Activated T-helper 1 cell treated with anti-CD3 and anti-CD28 coated beads, Interleukin-12 subunit alpha, Interleukin-12 subunit beta, Interleukin-2, Interleukin-4 antibody, amounts not matched to agents 30 ng/mL and 10 ng/mL and 1 ng/mL, durations not matched to agents 14 hours and 24 hours and 36 hours (primary cell): Measurements from ENCODE around the gene KDM5A. TPM values are rescaled to one million over a fixed set of nuclear protein-coding genes. Genes with fewer than 3 reads are reported as not detected.
"Not testable (repeated sequence)": the region's sequence is repeated elsewhere in the genome, so short reads cannot be mapped to it uniquely, and the experiment has no call there.

Experiments
- DNase-seq: peaks from one replicate; pipeline ENCODE4 v3.0.0; 2021; ENCODE audit warnings: low spot score
- H3K27ac Mint-ChIP-seq: one replicate; pipeline ENCODE4 v1.8.0; 2021; ENCODE audit warnings: mild to moderate bottlenecking, mixed read lengths
- H3K27me3 Mint-ChIP-seq: one replicate; pipeline ENCODE4 v1.8.0; 2022; ENCODE audit warnings: mild to moderate bottlenecking, moderate library complexity, mixed read lengths; ENCODE audit not compliant: insufficient read depth
- H3K36me3 Mint-ChIP-seq: one replicate; pipeline ENCODE4 v1.8.0; 2021; ENCODE audit warnings: low read depth, mixed read lengths
- H3K4me1 Mint-ChIP-seq: one replicate; pipeline ENCODE4 v1.8.0; 2021; ENCODE audit warnings: low read depth, mixed read lengths
- H3K4me3 Mint-ChIP-seq: one replicate; pipeline ENCODE4 v1.8.0; 2021; ENCODE audit warnings: mild to moderate bottlenecking, moderate library complexity, mixed read lengths
- H3K9me3 Mint-ChIP-seq: one replicate; pipeline ENCODE4 v1.8.0; 2021; ENCODE audit warnings: mixed read lengths
- intact Hi-C: fragments of 100-400 bp; cut with micrococcal nuclease; formaldehyde crosslinking; loops from one replicate; pipeline ENCODE4 v1.15.1; 2024
- total RNA-seq: library from RNA; stranded (reverse); gene quantifications from 2 replicates; pipeline ENCODE4 v1.2.3, GENCODE V29; 2022

The KDM5A gene
- total RNA-seq, result 81.2 and 83.8 TPM in 2 replicates

DNA sequence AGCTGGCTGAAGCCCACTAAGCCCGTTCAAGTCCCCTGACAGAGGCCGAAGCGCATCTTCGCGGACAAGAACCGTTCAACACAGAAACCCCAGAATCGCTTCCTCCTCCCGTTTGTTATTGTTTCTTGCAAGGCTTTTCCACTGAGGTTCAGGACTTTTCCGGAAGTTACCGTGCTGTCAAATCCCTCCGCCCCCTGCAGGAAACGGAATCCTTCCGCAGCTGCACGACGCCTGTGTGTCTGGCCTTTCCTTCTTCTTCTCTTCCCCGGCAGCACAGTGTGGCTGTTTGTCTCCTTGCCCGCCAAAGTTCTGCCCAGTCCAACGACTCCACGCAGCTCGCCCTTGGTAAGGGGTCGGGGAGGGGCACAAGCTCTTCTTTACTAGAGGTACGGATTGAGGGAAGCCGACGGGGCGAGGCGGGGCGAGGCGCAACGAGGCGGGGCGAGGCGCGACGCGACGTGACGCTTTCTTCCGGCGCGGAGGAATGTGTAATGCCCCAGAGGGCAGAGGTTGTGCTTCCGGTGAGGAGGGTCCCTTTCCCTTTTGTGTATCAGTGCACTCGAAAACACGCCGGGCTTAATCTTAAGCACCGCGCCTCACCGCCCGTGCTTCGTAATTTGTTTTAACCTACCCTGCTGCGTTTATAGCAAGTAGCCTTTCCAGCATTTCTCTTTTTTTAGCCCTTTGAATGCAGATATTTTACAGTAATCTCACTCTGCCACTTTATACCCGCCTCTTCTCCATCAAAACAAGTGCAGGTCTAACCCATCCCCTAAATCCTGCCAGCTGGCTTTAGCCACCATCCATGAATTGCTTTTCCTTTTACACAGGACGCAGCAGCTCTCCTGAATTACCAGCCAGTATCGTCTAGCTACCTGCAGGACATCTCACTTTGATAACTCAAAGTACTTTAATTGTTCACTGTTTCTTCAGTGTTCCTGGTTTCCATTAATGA is at the start of gene KDM5A:
Gene KDM5A (minus strand): TSS at position 179 of the 955 bp plus-strand sequence. CDS start 229 bp downstream, outside the sequence.
- Mint-ChIP-seq H3K4me1 (peaks cover 34% of the 10 kb centered on the region), H3K9me3 (peaks cover 3% of the 10 kb centered on the region), H3K4me3 (peak within 1 kb of the TSS; percentile 94), H3K27me3 (no peaks in the 10 kb centered on the region), H3K27ac (peak within 1 kb of the TSS; percentile 98), H3K36me3 (peaks cover 26% of the 10 kb centered on the region)
- intact Hi-C loops, result loop anchor here (1.0 to 10.0 kb wide), 4 partner anchors 12 to 1205 kb away; partner anchors contain the start of genes CCDC77, ERC1, FBXL14 and WNK1
- peak; percentile 82 for DNase-seq

DNA sequence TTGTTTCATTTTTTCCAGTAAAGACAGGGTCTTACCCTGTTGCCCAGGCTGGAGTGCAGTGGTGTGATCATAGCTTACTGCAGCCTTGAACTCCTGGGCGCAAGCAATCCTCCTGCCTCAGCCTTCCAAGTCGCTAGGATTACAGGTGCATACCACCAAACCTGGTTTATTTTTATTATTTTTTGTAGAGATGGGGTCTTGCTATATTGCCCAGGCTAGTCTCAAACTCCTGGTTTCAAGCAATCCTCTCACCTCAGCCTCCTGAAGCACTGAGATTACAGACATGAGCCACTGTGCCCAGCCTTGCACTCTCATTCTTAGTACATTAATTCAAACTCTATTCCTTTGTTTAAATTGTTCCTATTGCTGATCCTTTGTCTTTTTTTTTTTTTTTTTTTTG is 46.6 kb upstream of the KDM5A start:
- H3K27ac Mint-ChIP-seq, intact Hi-C loops, DNase-seq, H3K27me3 Mint-ChIP-seq, H3K4me1 Mint-ChIP-seq, H3K9me3 Mint-ChIP-seq, H3K4me3 Mint-ChIP-seq: not testable (repeated sequence)
- H3K36me3 Mint-ChIP-seq, result peaks cover 26% of the 10 kb centered on the region

DNA sequence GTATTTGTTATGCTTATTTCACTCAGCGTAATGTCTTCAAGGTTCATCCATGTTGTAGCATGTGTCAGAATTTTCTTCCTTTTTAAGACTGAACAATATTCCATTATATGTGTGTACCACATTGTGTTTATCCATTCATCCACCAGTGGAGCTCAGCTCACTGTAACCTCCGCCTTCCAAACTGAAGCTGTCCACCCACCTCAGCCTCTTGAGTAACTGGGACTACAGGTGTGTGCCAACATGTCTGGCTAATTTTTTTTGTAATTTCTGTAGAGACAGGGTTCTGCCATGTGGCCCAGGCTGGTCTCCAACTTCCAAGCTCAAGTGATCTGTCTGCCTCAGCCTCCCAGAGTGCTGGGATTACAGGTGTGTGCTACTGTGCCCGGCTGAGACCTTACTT is 33.4 kb upstream of the KDM5A start:
- H3K27ac Mint-ChIP-seq, result no peak overlapping the region
- peaks cover 13% of the 10 kb centered on the region for H3K36me3 Mint-ChIP-seq
- DNase-seq, result no peak
- no peaks in the 10 kb centered on the region for H3K4me1 Mint-ChIP-seq
- H3K4me3 Mint-ChIP-seq, result no peak overlapping the region
- no peaks in the 10 kb centered on the region for H3K9me3 Mint-ChIP-seq
- H3K27me3 Mint-ChIP-seq, result no peaks in the 10 kb centered on the region
- intact Hi-C loops, result no loop called here

DNA sequence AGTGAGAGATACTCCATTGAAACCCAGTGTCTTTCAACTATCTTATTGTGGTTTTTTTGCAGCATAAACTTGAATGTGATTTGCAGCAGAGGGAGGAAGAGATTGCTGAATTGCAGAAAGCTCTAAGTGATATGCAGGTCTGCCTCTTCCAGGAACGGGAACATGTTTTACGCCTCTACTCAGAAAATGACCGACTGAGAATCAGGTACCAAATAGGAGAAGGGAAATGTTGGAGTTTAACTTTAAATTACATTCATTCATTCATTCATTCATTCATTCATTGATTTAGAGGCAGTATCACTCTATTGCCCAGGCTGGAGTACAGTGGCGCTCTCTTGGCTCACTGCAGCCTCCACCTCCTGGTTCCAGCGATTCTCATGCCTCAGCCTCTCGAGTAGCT is 29.3 kb upstream of the KDM5A start:
- intact Hi-C loops, result no loop called here
- H3K4me1 Mint-ChIP-seq, result no peaks in the 10 kb centered on the region
- H3K27ac Mint-ChIP-seq, result no peak overlapping the region
- no peak overlapping the region for H3K4me3 Mint-ChIP-seq
- no peaks in the 10 kb centered on the region for H3K27me3 Mint-ChIP-seq
- no peak for DNase-seq
- H3K9me3 Mint-ChIP-seq, result no peaks in the 10 kb centered on the region
- peaks cover 26% of the 10 kb centered on the region for H3K36me3 Mint-ChIP-seq

DNA sequence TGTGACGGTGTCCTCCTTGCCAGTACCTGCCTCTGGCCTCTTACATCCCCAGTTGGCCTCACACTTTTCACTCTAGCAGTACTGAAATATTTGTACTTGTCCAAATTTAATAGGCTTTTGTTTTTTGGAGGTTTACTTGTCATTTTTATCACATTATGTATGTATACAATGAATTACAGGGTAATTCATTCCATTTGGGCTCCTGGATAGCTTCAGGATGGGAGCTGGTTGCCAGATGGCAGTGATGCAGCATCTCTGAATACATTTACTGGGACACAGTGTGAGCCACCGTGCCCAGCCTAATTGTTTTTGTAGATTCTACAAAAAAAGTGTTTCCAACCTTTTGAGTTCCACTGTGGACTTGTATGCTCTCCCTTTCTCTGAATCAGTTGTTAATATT is 25.7 kb upstream of the KDM5A start:
- H3K36me3 Mint-ChIP-seq, result peaks cover 24% of the 10 kb centered on the region
- H3K27me3 Mint-ChIP-seq, result no peaks in the 10 kb centered on the region
- intact Hi-C loops, result no loop called here
- DNase-seq, result no peak
- H3K9me3 Mint-ChIP-seq, result no peaks in the 10 kb centered on the region
- no peaks in the 10 kb centered on the region for H3K4me1 Mint-ChIP-seq
- H3K27ac Mint-ChIP-seq, result no peak overlapping the region
- H3K4me3 Mint-ChIP-seq, result no peak overlapping the region

DNA sequence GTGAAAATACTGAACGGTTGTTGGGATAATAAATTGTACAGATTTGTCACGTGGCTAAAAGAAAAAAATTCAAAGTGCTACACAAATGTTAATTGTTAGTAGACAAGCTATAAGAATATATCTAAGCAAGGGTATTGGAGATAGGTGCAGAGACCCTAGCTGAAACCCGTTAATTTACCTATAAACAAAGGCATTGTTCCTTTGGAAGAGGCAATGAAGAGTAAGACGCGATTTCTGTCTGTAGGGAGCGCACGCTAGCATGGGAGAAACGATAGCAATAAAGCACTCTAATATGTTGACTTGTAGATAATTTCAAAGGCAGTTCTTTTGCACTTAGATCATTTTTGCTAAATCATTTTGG is 12.9 kb upstream of the KDM5A start:
- no peaks in the 10 kb centered on the region for H3K27me3 Mint-ChIP-seq
- no peak overlapping the region for H3K27ac Mint-ChIP-seq
- H3K4me3 Mint-ChIP-seq, result no peak overlapping the region
- no peaks in the 10 kb centered on the region for H3K9me3 Mint-ChIP-seq
- H3K36me3 Mint-ChIP-seq, result no peaks in the 10 kb centered on the region
- intact Hi-C loops, result loop anchor here (5.0 kb wide), 3 partner anchors 350 to 1395 kb away; partner anchors contain the start of genes ERC1 and WNK1
- DNase-seq, result no peak
- H3K4me1 Mint-ChIP-seq, result no peaks in the 10 kb centered on the region

DNA sequence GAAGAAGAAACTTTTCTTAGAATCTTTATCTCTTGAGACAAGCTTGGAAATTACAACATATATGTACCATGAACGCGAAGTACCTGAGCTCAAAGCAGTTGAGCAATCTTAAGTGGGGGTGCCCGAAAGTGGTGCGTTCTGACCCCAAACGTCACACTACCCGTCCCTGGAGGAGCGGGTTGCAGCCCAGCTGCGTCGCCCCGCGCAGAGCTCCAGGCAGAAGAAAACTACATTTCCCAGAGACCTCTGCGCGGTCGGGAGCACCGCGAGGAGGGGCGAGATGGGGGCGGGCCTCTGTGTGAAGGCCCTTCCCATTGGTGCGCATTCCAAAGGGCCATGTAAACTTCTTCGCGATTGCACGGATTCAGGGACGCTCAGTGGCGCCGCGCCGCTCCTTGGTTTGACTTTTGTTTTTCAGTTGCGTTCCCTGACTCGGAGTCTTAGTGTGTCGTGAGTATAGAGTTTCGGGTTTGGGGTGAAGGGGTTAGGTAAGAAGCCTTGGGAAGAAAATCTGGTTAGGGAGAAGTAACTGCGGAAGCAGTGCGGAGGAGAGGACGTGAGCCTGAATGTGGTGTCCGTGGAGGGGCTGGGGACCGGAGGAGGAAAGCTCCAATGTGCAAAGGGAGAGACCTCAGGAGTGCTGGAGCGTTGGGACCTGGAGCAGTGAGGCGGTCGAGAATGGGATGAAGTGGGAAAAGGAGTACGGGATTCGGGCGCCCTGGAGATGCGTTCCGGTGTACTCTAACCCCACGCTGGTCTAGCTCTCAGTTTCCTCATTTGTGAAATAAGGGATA is 12.3 kb upstream of the KDM5A start, which contains the start of gene CCDC77:
Gene CCDC77 (plus strand): TSS at position 410 of the 794 bp plus-strand sequence. CDS start 7,740 bp downstream, outside the sequence.
- intact Hi-C loops, result loop anchor here (1.0 to 5.0 kb wide), 5 partner anchors 12 to 1396 kb away; partner anchors contain the start of genes ERC1, KDM5A, RAD52 and WNK1
- Mint-ChIP-seq H3K27ac (no peak within 1 kb of the TSS), H3K4me3 (no peak within 1 kb of the TSS), H3K9me3 (no peaks in the 10 kb centered on the region), H3K4me1 (no peaks in the 10 kb centered on the region), H3K36me3 (no peaks in the 10 kb centered on the region), H3K27me3 (no peaks in the 10 kb centered on the region)
- peak; percentile 93 for DNase-seq

DNA sequence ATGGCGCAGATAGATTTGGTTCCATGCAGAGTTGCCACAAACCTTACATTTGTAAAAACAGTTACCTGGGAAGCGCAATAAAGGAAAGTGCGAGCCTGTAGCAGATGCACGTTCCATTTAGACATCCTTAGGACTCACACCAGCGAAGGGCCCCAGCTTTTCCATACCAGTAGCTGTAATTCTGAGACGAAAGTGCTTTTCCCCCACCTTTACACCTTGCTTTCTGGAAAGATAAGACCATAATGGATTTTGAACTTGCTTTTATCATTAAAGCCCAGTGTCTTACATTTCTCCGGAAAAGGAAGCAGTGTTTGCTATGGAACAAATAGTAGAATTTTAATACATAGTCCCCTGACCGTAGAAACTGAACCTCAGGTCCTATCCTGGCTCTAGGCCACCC is 11.7 kb upstream of the KDM5A start:
- Mint-ChIP-seq H3K9me3 (no peaks in the 10 kb centered on the region), H3K36me3 (no peaks in the 10 kb centered on the region), H3K27ac (no peak overlapping the region), H3K4me1 (no peaks in the 10 kb centered on the region), H3K27me3 (no peaks in the 10 kb centered on the region), H3K4me3 (no peak overlapping the region)
- no peak for DNase-seq
- intact Hi-C loops, result loop anchor here (1.0 to 5.0 kb wide), 5 partner anchors 12 to 1396 kb away; partner anchors contain the start of genes ERC1, KDM5A, RAD52 and WNK1

DNA sequence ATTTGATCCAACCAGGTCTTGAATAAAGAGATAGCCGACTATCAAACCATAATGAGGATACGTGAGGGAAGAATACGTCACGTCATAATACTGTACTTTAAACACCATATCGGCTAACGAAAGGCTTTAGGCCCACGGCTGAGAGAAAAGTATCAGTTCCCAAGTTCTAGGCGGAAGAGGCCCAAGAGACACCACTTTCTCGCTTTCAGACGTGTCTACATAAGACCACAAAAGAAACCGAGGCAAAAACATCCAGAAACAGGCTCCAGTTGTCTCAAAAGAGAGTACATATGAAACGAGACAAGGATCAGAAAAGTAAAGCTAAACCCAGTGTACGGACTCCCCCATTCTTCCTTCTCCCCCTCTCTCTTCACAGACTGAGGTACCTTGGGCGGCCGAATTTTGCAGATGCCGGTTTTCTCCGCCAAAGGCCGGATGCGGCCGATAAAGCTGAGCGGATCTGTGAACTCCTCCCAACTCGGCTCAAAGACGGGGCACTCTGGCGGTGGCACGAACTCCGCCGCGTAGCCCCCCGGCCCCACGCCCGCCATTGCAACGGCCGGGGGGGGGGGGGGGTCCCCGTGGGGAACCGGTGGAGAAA is 479 bp downstream of the KDM5A start:
- Mint-ChIP-seq H3K4me1 (peaks cover 34% of the 10 kb centered on the region), H3K36me3 (peaks cover 33% of the 10 kb centered on the region), H3K9me3 (peaks cover 3% of the 10 kb centered on the region), H3K27me3 (no peaks in the 10 kb centered on the region), H3K27ac (peak overlapping the region; percentile 98), H3K4me3 (peak overlapping the region; percentile 94)
- intact Hi-C loops, result loop anchor here (1.0 to 10.0 kb wide), 4 partner anchors 13 to 1206 kb away; partner anchors contain the start of genes CCDC77, ERC1, FBXL14 and WNK1
- DNase-seq, result peak; percentile 48

DNA sequence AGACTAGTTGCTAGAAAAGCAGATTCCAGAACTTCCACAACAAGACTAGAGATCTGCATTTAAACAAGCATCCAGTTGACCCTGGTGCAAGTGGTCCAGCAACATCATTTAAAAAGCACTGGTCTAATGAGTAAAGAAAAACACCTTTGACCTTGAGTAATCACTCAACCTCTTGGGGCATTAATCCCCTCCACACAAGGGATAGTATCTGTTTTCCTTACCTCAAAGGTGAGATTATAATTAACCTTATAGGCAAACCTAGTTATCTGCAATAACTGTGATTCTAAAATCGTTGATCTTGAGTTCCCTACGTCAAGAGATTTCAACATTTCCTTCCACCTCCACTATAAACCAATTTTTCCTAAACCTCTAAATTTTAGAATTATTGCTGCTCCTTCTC is 1.1 kb downstream of the KDM5A start:
- H3K27ac Mint-ChIP-seq, result peak overlapping the region; percentile 98
- H3K9me3 Mint-ChIP-seq, result peaks cover 3% of the 10 kb centered on the region
- peaks cover 34% of the 10 kb centered on the region for H3K4me1 Mint-ChIP-seq

DNA sequence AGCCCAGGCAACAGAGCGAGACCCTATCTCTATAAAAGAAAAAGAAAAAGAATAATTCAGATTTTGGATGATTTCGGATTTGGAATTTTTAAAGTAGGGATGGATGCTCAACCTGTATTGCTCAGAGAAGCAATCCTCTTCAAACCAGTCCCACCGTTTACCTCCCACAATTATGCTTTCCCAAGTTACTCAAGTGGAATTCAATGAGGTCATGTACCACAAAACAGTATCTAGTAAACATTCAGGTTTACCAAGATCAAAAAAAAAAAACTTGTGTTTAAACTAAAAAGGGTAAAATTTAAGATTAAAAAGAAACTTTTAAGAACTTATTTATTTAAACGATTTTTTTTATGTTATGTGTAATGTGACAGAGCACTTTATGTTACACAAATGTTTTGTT is 2.5 kb downstream of the KDM5A start:
- no peak for DNase-seq
- Mint-ChIP-seq H3K4me1 (peaks cover 34% of the 10 kb centered on the region), H3K27me3 (no peaks in the 10 kb centered on the region), H3K36me3 (peaks cover 40% of the 10 kb centered on the region), H3K27ac (peak overlapping the region; percentile 40), H3K4me3 (peak overlapping the region; percentile 94), H3K9me3 (peaks cover 3% of the 10 kb centered on the region)
- intact Hi-C loops, result loop anchor here (5.0 to 10.0 kb wide), 2 partner anchors 606 to 1208 kb away; partner anchors contain the start of genes ERC1 and FBXL14

More for the DNA sequence above, 1.1 kb downstream of the KDM5A start:
- Mint-ChIP-seq H3K36me3 (peaks cover 36% of the 10 kb centered on the region), H3K27me3 (no peaks in the 10 kb centered on the region), H3K4me3 (peak overlapping the region; percentile 94)
- DNase-seq, result no peak
- intact Hi-C loops, result loop anchor here (2.0 to 10.0 kb wide), 3 partner anchors 365 to 1207 kb away; partner anchors contain the start of genes ERC1, FBXL14 and WNK1
